K562 (cell line): ENCODE results near the gene ACBD5. TPM values are rescaled to one million over a fixed set of nuclear protein-coding genes. Genes with fewer than 3 reads are reported as not detected.
A peak's percentile ranks its signal among the peaks of the same experiment; 100 is the strongest.

ENCODE experiments used
- ARHGAP35 ChIP-seq: fragments of 450-650 bp; IDR thresholded peaks from 2 replicates; pipeline ENCODE4 v1.6.1; 2018; ENCODE audit not compliant: partially characterized antibody
- CEBPG ChIP-seq, 3 experiments: fragments of 200-800 bp in 1 of 3; sonication (Bioruptor generic) in 1 of 3; sonication (generic) in 1 of 3; formaldehyde crosslinking in 1 of 3; IDR thresholded peaks in 2 of 3; conservative IDR thresholded peaks in 1 of 3; 2 replicates each; pipeline versions ENCODE4 v1.6.1 to v1.8.0; 2016 to 2022; ENCODE audit warnings: missing compliant biosample characterization in 2 of 3, missing genetic modification characterization in 2 of 3, mild to moderate bottlenecking in 1 of 3, missing genetic modification reagents in 1 of 3
- GABPB1 ChIP-seq: sonication (generic); formaldehyde crosslinking; IDR thresholded peaks from 2 replicates; pipeline ENCODE4 v1.8.0; 2022; ENCODE audit warnings: mild to moderate bottlenecking, missing genetic modification reagents
- MBD2 ChIP-seq: sonication (generic); IDR thresholded peaks from 2 replicates; pipeline ENCODE4 v1.6.1; 2016; ENCODE audit warnings: low read depth, borderline replicate concordance
- MCM7 ChIP-seq, 2 experiments: fragments of 450-650 bp; IDR thresholded peaks; 2 replicates each; pipeline ENCODE4 v1.6.1; 2016 to 2018
- MEIS2 ChIP-seq: fragments of 450-650 bp; IDR thresholded peaks from 2 replicates; pipeline ENCODE4 v1.6.1; 2014; ENCODE audit warnings: mild to moderate bottlenecking; ENCODE audit not compliant: partially characterized antibody
- MYBL2 ChIP-seq, 2 experiments: fragments of 450-650 bp in 1 of 2; sonication (generic) in 1 of 2; formaldehyde crosslinking in 1 of 2; IDR thresholded peaks; 2 replicates each; pipeline versions ENCODE4 v1.6.1 to v1.8.1; 2017 to 2022; ENCODE audit warnings: borderline replicate concordance in 1 of 2, inconsistent platforms in 1 of 2, low read depth in 1 of 2, mild to moderate bottlenecking in 1 of 2, missing genetic modification reagents in 1 of 2, moderate library complexity in 1 of 2
- NFE2L1 ChIP-seq: fragments of 450-650 bp; IDR thresholded peaks from 2 replicates; pipeline ENCODE4 v1.6.1; 2016; ENCODE audit warnings: missing genetic modification characterization, low read depth, mild to moderate bottlenecking, missing compliant biosample characterization, moderate library complexity, borderline replicate concordance
- PHB2 ChIP-seq: fragments of 450-650 bp; IDR thresholded peaks from 2 replicates; pipeline ENCODE4 v1.6.1; 2017; ENCODE audit warnings: low read depth
- PTBP1 ChIP-seq: fragments of 200-400 bp; formaldehyde crosslinking; IDR thresholded peaks from 2 replicates; pipeline ENCODE4 v1.6.1; 2017; ENCODE audit warnings: low read depth, low read length
- RBM17 ChIP-seq: fragments of 200-400 bp; formaldehyde crosslinking; IDR thresholded peaks from 2 replicates; pipeline ENCODE4 v1.6.1; 2017; ENCODE audit warnings: low read depth, mild to moderate bottlenecking, low read length, borderline replicate concordance
- SUPT5H ChIP-seq: fragments of 450-650 bp; IDR thresholded peaks from 2 replicates; pipeline ENCODE4 v1.6.1; 2016
- TCF3 ChIP-seq: sonication (generic); formaldehyde crosslinking; IDR thresholded peaks from 2 replicates; pipeline ENCODE4 v1.4.0; 2020; ENCODE audit warnings: mild to moderate bottlenecking, missing genetic modification reagents
- ZHX1 ChIP-seq: fragments of 150-350 bp; conservative IDR thresholded peaks from 2 replicates; pipeline ENCODE4 v1.6.1; 2014; ENCODE audit warnings: low read length
- ZNF212 ChIP-seq: fragments of 450-650 bp; formaldehyde crosslinking; IDR thresholded peaks from 2 replicates; pipeline ENCODE4 v1.4.0; 2020; ENCODE audit warnings: mild to moderate bottlenecking
- ZNF395 ChIP-seq: fragments of 200-800 bp; sonication (Bioruptor generic); IDR thresholded peaks from 2 replicates; pipeline ENCODE4 v1.6.1; 2017; ENCODE audit warnings: missing genetic modification characterization, missing compliant biosample characterization
- polyA plus RNA-seq, 8 experiments: library from polyadenylated mRNA; depleted of rRNA in 4 of 8; stranded (reverse) in 5 of 8; unstranded in 3 of 8; fragments of >200 nt; fragmentation: Nextera tagmentation in 2 of 8; fragmentation: Illumina TruSeq in 1 of 8; extraction: Ambion mirVana in 2 of 8; extraction: Trizol in 1 of 8; gene quantifications; 2 replicates each; pipeline versions ENCODE4 v1.2.1 to v1.2.3, GENCODE V29; 2011 to 2014; ENCODE audit warnings: inconsistent platforms in 1 of 8, missing spikeins in 1 of 8
- total RNA-seq, 7 experiments: library from RNA; depleted of rRNA in 6 of 7; stranded (reverse); fragments of >200 nt in 6 of 7; fragmentation: Illumina TruSeq in 2 of 7; extraction: Trizol in 2 of 7; gene quantifications; 2 replicates each; pipeline versions ENCODE4 v1.2.1 to v1.2.3, GENCODE V29; 2011 to 2021; ENCODE audit warnings: low replicate concordance in 1 of 7
- TF ChIP-seq, protein P1 (sequence below): sonication (generic); formaldehyde crosslinking; IDR thresholded peaks from 2 replicates; pipeline ENCODE4 v1.8.1; 2022; ENCODE audit warnings: missing genetic modification reagents
- TF ChIP-seq, protein P2 (sequence below): fragments of 250-450 bp; sonication (Bioruptor Pico); IDR thresholded peaks from 2 replicates; pipeline ENCODE4 v1.9.0; 2021; ENCODE audit warnings: mild to moderate bottlenecking, inconsistent platforms

Gene ACBD5
- total and polyA plus RNA-seq, 9 of the 15 experiments (the other 6 are each of a cell fraction or from before 2014, with no cell fraction given): 1.5 to 10.3 (median 7.8) TPM

GRCh38 chr10:27155066-27155754 is 85.4 kb downstream of the ACBD5 start, which contains the start of gene MASTL (continued):
- TF ChIP-seq ZHX1 (no peak), TCF3 (CRISPR knock-in tag) (no peak), GABPB1 (CRISPR knock-in tag) (peak; percentile 71; the same call in 1 of the 2 replicates), MYBL2 (IDR thresholded peaks at IDR 0.05; ENCODE audit: low read depth) (peak; percentile 78), MYBL2 (CRISPR knock-in tag; IDR thresholded peaks at IDR 0.05; ENCODE audit: borderline replicate concordance) (no peak), CEBPG (CRISPR knock-in tag; IDR thresholded peaks at IDR 0.05) (no peak), CEBPG (tag; conservative IDR thresholded peaks at IDR 0.05 in 1 of 2, IDR thresholded peaks at IDR 0.05 in 1 of 2) (no peak), RBM17 (no peak), ZNF212 (no peak; the same call in 1 of the 2 replicates), PTBP1 (no peak), PHB2 (no peak), ZNF395 (CRISPR knock-in tag) (no peak), NFE2L1 (tag) (no peak), SUPT5H (peak; percentile 78), ARHGAP35 (no peak), MEIS2 (peak; percentile 17), MCM7 (IDR thresholded peaks at IDR 0.05) (no peak), MBD2 (no peak; the same call in 1 of the 2 replicates)
- TF ChIP-seq, protein P1, sequence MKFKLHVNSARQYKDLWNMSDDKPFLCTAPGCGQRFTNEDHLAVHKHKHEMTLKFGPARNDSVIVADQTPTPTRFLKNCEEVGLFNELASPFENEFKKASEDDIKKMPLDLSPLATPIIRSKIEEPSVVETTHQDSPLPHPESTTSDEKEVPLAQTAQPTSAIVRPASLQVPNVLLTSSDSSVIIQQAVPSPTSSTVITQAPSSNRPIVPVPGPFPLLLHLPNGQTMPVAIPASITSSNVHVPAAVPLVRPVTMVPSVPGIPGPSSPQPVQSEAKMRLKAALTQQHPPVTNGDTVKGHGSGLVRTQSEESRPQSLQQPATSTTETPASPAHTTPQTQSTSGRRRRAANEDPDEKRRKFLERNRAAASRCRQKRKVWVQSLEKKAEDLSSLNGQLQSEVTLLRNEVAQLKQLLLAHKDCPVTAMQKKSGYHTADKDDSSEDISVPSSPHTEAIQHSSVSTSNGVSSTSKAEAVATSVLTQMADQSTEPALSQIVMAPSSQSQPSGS (CRISPR knock-in tag): peak; percentile 86; the same call in 1 of the 2 replicates
- TF ChIP-seq, protein P2, sequence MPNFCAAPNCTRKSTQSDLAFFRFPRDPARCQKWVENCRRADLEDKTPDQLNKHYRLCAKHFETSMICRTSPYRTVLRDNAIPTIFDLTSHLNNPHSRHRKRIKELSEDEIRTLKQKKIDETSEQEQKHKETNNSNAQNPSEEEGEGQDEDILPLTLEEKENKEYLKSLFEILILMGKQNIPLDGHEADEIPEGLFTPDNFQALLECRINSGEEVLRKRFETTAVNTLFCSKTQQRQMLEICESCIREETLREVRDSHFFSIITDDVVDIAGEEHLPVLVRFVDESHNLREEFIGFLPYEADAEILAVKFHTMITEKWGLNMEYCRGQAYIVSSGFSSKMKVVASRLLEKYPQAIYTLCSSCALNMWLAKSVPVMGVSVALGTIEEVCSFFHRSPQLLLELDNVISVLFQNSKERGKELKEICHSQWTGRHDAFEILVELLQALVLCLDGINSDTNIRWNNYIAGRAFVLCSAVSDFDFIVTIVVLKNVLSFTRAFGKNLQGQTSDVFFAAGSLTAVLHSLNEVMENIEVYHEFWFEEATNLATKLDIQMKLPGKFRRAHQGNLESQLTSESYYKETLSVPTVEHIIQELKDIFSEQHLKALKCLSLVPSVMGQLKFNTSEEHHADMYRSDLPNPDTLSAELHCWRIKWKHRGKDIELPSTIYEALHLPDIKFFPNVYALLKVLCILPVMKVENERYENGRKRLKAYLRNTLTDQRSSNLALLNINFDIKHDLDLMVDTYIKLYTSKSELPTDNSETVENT (CRISPR knock-in tag): 0 out of 2 replicates have a peak, but pooled peaks have one; percentile 72
